ENCODE data around the gene NFIX. TPM values are rescaled to one million over a fixed set of nuclear protein-coding genes. Genes with fewer than 3 reads are reported as not detected.

The NFIX gene
- total RNA-seq, 1 donor from 2014 or later = 76.5 TPM

GRCh38 chr19:13027557-13027956 is 32.3 kb downstream of the NFIX start:
- Histone ChIP-seq H3K4me3 (peak overlapping the region in 1 of 2 donors; percentile 67), H3K9me3 (no peaks in the 10 kb centered on the region), H3K27ac (peak overlapping the region; percentile 95 to 97), H3K4me1 (peaks cover 15 to 67% of the 10 kb centered on the region in 2 donors), H3K36me3 (no peaks in the 10 kb centered on the region), H3K27me3 (no peaks in the 10 kb centered on the region)
- TF ChIP-seq CTCF (IDR thresholded peaks at IDR 0.05) = no peak
- DNase-seq (ENCODE audit: low spot score in 2 of 2) = no peak
- intact Hi-C loops (cut with DNase I) = loop anchor here (2.0 kb wide), 1 partner anchor 65 kb away; no protein-coding TSS in a partner anchor

GRCh38 chr19:13028027-13028426 is 32.8 kb downstream of the NFIX start:
- H3K4me3 ChIP-seq = peak overlapping the region in 1 of 2 donors; percentile 67
- intact Hi-C loops (cut with DNase I) = loop anchor here (2.0 kb wide), 1 partner anchor 31 kb away; no protein-coding TSS in a partner anchor
- no peaks in the 10 kb centered on the region for H3K36me3 ChIP-seq
- peaks cover 20 to 72% of the 10 kb centered on the region in 2 donors for H3K4me1 ChIP-seq
- no peak for DNase-seq (ENCODE audit: low spot score in 2 of 2)
- no peak for TF ChIP-seq CTCF (IDR thresholded peaks at IDR 0.05)
- peak overlapping the region; percentile 95 to 97 for H3K27ac ChIP-seq
- H3K9me3 ChIP-seq = no peaks in the 10 kb centered on the region
- H3K27me3 ChIP-seq = no peaks in the 10 kb centered on the region

- Histone ChIP-seq H3K4me1 (peaks cover 28 to 84% of the 10 kb centered on the region in 2 donors), H3K27ac (peak overlapping the region; percentile 95 to 97), H3K27me3 (no peaks in the 10 kb centered on the region), H3K9me3 (no peaks in the 10 kb centered on the region), H3K4me3 (peak overlapping the region in 1 of 2 donors; percentile 67), H3K36me3 (no peaks in the 10 kb centered on the region)
- intact Hi-C loops (cut with DNase I) = loop anchor here (2.0 kb wide), 1 partner anchor 33 kb away; no protein-coding TSS in a partner anchor
- TF ChIP-seq CTCF (IDR thresholded peaks at IDR 0.05) = no peak
- DNase-seq (ENCODE audit: low spot score in 2 of 2) = no peak
These were observed 34.1 kb downstream of the NFIX start for GRCh38 chr19:13029301-13029880.

- peaks cover 28 to 83% of the 10 kb centered on the region in 2 donors for H3K4me1 ChIP-seq
- H3K27me3 ChIP-seq = no peaks in the 10 kb centered on the region
- intact Hi-C loops (cut with DNase I) = loop anchor here (2.0 kb wide), 3 partner anchors 13 to 33 kb away; no protein-coding TSS in a partner anchor
- H3K36me3 ChIP-seq = no peaks in the 10 kb centered on the region
- no peaks in the 10 kb centered on the region for H3K9me3 ChIP-seq
- peak; percentile 50 to 67 (median 52) for TF ChIP-seq CTCF (IDR thresholded peaks at IDR 0.05)
- DNase-seq (ENCODE audit: low spot score in 2 of 2) = no peak
- H3K4me3 ChIP-seq = peak overlapping the region in 1 of 2 donors; percentile 67
- peak overlapping the region; percentile 95 to 97 for H3K27ac ChIP-seq
These were observed 34.6 kb downstream of the NFIX start for GRCh38 chr19:13029893-13030292.

GRCh38 chr19:13031917-13032623 is 36.8 kb downstream of the NFIX start:
- DNase-seq (ENCODE audit: low spot score in 2 of 2) = peak in 1 of 2 donors; percentile 82
- H3K4me1 ChIP-seq = peaks cover 34 to 90% of the 10 kb centered on the region in 2 donors
- H3K9me3 ChIP-seq = no peaks in the 10 kb centered on the region
- intact Hi-C loops (cut with DNase I) = loop anchor here (2.0 kb wide), 2 partner anchors 15 to 29 kb away; no protein-coding TSS in a partner anchor
- no peak for TF ChIP-seq CTCF (IDR thresholded peaks at IDR 0.05)
- no peaks in the 10 kb centered on the region for H3K36me3 ChIP-seq
- peak overlapping the region; percentile 37 to 40 for H3K4me3 ChIP-seq
- H3K27ac ChIP-seq = peak overlapping the region; percentile 95 to 97
- H3K27me3 ChIP-seq = no peaks in the 10 kb centered on the region
